ENCODE data around the gene THAP11. TPM values are rescaled to one million over a fixed set of nuclear protein-coding genes. Genes with fewer than 3 reads are reported as not detected.
A peak's percentile ranks its signal among the peaks of the same experiment; 100 is the strongest.

THAP11 gene
- total RNA-seq, 1 experiment from 2014 or later: 38.3 TPM

GRCh38 chr16:67837811-67838210 is 4.3 kb upstream of the THAP11 start:
- H3K4me1 Mint-ChIP-seq (ENCODE audit: low read depth, unreplicated experiment): peaks cover 13% of the 10 kb centered on the region
- TF ChIP-seq CTCF (IDR thresholded peaks at IDR 0.05; ENCODE audit: unreplicated experiment): no peak
- no peak overlapping the region for H3K4me3 Mint-ChIP-seq (ENCODE audit: low read depth, unreplicated experiment)
- CTCF ChIA-PET: interaction anchor here (1.0 kb wide), 1 partner anchor 21 kb away, joined by 6 read pairs; no protein-coding TSS in a partner anchor
- intact Hi-C loops (cut with micrococcal nuclease; ENCODE audit: unreplicated experiment): no loop called here
- BruUV-seq (replicated peaks): no TSS peak
- peaks cover 28% of the 10 kb centered on the region for H3K36me3 Mint-ChIP-seq (ENCODE audit: insufficient read depth, unreplicated experiment)
- H3K27ac Mint-ChIP-seq (ENCODE audit: unreplicated experiment): no peak overlapping the region
- DNase-seq: no peak
- H3K9me3 Mint-ChIP-seq (ENCODE audit: low read depth, unreplicated experiment): no peaks in the 10 kb centered on the region
- H3K27me3 Mint-ChIP-seq (ENCODE audit: unreplicated experiment): no peaks in the 10 kb centered on the region

GRCh38 chr16:67841198-67841815 is 813 bp upstream of the THAP11 start:
- peaks cover 40% of the 10 kb centered on the region for H3K36me3 Mint-ChIP-seq (ENCODE audit: insufficient read depth, unreplicated experiment)
- peaks cover 36% of the 10 kb centered on the region for H3K4me1 Mint-ChIP-seq (ENCODE audit: low read depth, unreplicated experiment)
- H3K27ac Mint-ChIP-seq (ENCODE audit: unreplicated experiment): peak overlapping the region; percentile 82
- DNase-seq: no peak
- BruUV-seq (replicated peaks): no TSS peak
- intact Hi-C loops (cut with micrococcal nuclease; ENCODE audit: unreplicated experiment): no loop called here
- peak overlapping the region; percentile 99 for H3K4me3 Mint-ChIP-seq (ENCODE audit: low read depth, unreplicated experiment)
- H3K27me3 Mint-ChIP-seq (ENCODE audit: unreplicated experiment): no peaks in the 10 kb centered on the region
- no peaks in the 10 kb centered on the region for H3K9me3 Mint-ChIP-seq (ENCODE audit: low read depth, unreplicated experiment)
- TF ChIP-seq CTCF (IDR thresholded peaks at IDR 0.05; ENCODE audit: unreplicated experiment): no peak
- CTCF ChIA-PET: interaction anchor here (0.6 to 1.7 kb wide), 2 partner anchors 52 to 94 kb away, joined by 4 to 7 read pairs; partner anchors contain the start of gene PSKH1

- Mint-ChIP-seq H3K9me3 (ENCODE audit: low read depth, unreplicated experiment) (no peaks in the 10 kb centered on the region), H3K4me3 (ENCODE audit: low read depth, unreplicated experiment) (peak overlapping the region; percentile 99), H3K4me1 (ENCODE audit: low read depth, unreplicated experiment) (peaks cover 30% of the 10 kb centered on the region), H3K36me3 (ENCODE audit: insufficient read depth, unreplicated experiment) (peaks cover 54% of the 10 kb centered on the region), H3K27me3 (ENCODE audit: unreplicated experiment) (no peaks in the 10 kb centered on the region), H3K27ac (ENCODE audit: unreplicated experiment) (peak overlapping the region; percentile 82)
- TF ChIP-seq CTCF (IDR thresholded peaks at IDR 0.05; ENCODE audit: unreplicated experiment): no peak
- peak; percentile 44 for DNase-seq
- CTCF ChIA-PET: interaction anchor here (0.9 kb wide), 1 partner anchor 27 kb away, joined by 7 read pairs; no protein-coding TSS in a partner anchor
- intact Hi-C loops (cut with micrococcal nuclease; ENCODE audit: unreplicated experiment): no loop called here
- BruUV-seq (replicated peaks): no TSS peak
These were observed 606 bp downstream of the THAP11 start for GRCh38 chr16:67842509-67843342.

- no peak for TF ChIP-seq CTCF (IDR thresholded peaks at IDR 0.05; ENCODE audit: unreplicated experiment)
- BruUV-seq (replicated peaks): TSS peak; percentile 3
These were observed 1.2 kb downstream of the THAP11 start for GRCh38 chr16:67843343-67843765.

More at GRCh38 chr16:67843343-67843765, 1.2 kb downstream of the THAP11 start:
- no peak for DNase-seq
- CTCF ChIA-PET: interaction anchor here (0.9 kb wide), 1 partner anchor 28 kb away, joined by 7 read pairs; no protein-coding TSS in a partner anchor
- Mint-ChIP-seq H3K27ac (ENCODE audit: unreplicated experiment) (peak overlapping the region; percentile 82), H3K36me3 (ENCODE audit: insufficient read depth, unreplicated experiment) (peaks cover 58% of the 10 kb centered on the region), H3K4me3 (ENCODE audit: low read depth, unreplicated experiment) (peak overlapping the region; percentile 99), H3K27me3 (ENCODE audit: unreplicated experiment) (no peaks in the 10 kb centered on the region), H3K4me1 (ENCODE audit: low read depth, unreplicated experiment) (peaks cover 25% of the 10 kb centered on the region), H3K9me3 (ENCODE audit: low read depth, unreplicated experiment) (no peaks in the 10 kb centered on the region)
- intact Hi-C loops (cut with micrococcal nuclease; ENCODE audit: unreplicated experiment): no loop called here

Data from Calu3 (cell line).